ENCODE results near the gene ZNF836.

Gene ZNF836
- long read RNA-seq, result 0 reads

DNA sequence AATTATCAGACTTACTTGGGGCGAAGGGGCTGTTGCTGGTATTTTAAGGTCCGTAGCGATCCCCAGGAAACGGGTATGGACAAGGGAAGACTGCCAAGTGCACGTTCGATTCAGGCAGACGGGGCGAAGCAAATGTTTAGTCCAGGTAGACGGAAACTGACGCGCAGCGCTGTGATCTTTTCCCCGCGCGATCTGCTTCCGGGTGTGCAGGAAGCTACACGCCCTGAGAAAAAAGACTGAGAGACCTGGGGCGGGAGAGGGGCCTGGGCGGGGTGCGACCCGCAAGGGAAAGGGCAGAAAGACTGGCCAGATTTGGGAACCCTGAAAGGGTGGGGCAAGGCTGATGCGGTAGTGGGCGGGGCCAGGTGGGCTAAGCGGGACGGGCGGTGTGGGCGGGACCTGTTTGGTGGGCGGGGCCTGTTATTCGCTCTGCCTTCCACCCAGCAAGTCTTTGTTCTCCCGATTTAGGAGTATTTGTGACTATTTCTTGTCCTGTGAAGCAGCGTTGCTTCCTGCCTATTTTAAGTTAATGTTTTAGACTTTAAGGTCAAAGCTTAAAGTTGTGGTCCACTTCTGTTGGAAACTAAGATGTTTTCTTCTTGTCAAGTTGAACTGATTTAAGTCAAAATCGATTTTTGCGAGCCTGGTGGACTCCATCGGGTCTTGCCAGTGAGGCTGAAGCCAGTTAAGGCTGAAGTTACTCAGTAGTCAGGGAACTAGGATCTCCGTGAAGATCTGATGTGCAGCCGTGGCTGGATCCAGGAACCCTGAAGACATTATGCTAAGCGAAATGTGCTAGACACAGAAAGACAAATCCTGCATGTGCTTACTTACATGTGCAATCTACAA is at the start of gene ZNF836:
ZNF836 (minus strand) TSS at position 301 of the 849 bp plus-strand sequence. CDS start 3,549 bp downstream, outside the sequence.
- Histone ChIP-seq H3K4me3 (replicated peaks; ENCODE audit: insufficient read depth, low read length) (peak within 1 kb of the TSS; percentile 87), H3K27ac (replicated peaks) (peak within 1 kb of the TSS; percentile 65), H3K27me3 (ENCODE audit: insufficient read depth, poor library complexity, severe bottlenecking) (no peaks in the 10 kb centered on the region)
- TF ChIP-seq POLR2AphosphoS5 (IDR thresholded peaks at IDR 0.05; ENCODE audit: low read depth), result no peak
- no peak for TF ChIP-seq CTCF (IDR thresholded peaks at IDR 0.05; ENCODE audit: insufficient read depth, low read length)
- peak; percentile 59 for TF ChIP-seq GABPA (IDR thresholded peaks at IDR 0.05; ENCODE audit: low read depth)
- TF ChIP-seq REST (IDR thresholded peaks at IDR 0.05; ENCODE audit: insufficient replicate concordance, low read depth), result peak; percentile 18
- peak; percentile 52 to 79 for DNase-seq (ENCODE audit: low read depth in 1 of 2, low spot score in 1 of 2)

- no peak for DNase-seq (ENCODE audit: low read depth in 1 of 2, low spot score in 1 of 2)
- H3K27me3 ChIP-seq (ENCODE audit: insufficient read depth, poor library complexity, severe bottlenecking), result no peaks in the 10 kb centered on the region
- no peak overlapping the region for H3K4me3 ChIP-seq (replicated peaks; ENCODE audit: insufficient read depth, low read length)
- H3K27ac ChIP-seq (replicated peaks), result no peak overlapping the region
- TF ChIP-seq REST (IDR thresholded peaks at IDR 0.05; ENCODE audit: insufficient replicate concordance, low read depth) (no peak), GABPA (IDR thresholded peaks at IDR 0.05; ENCODE audit: low read depth) (no peak), CTCF (IDR thresholded peaks at IDR 0.05; ENCODE audit: insufficient read depth, low read length) (no peak), POLR2AphosphoS5 (IDR thresholded peaks at IDR 0.05; ENCODE audit: low read depth) (no peak), SPI1 (IDR thresholded peaks at IDR 0.05; ENCODE audit: borderline replicate concordance, low read depth) (no peak)
These were observed 49.6 kb upstream of the ZNF836 start for GRCh38 chr19:52221031-52221430.

DNA sequence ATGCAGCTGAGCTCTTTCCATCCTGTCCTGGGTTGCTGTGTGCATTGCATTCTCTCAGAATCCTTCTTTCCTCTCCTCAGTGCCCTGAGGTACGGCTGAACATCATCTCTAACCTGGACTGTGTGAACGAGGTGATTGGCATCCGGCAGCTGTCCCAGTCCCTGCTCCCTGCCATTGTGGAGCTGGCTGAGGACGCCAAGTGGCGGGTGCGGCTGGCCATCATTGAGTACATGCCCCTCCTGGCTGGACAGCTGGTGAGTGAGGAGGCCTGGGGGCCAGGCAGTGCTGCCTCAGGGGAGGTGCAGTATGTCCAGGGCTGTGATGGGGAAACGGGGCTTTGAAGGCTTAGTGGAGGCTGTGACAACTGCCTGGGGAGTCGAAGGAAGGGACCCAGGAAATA is 48.2 kb upstream of the ZNF836 start:
- TF ChIP-seq POLR2AphosphoS5 (IDR thresholded peaks at IDR 0.05; ENCODE audit: low read depth), result no peak
- H3K27ac ChIP-seq (replicated peaks), result no peak overlapping the region
- no peak overlapping the region for H3K4me3 ChIP-seq (replicated peaks; ENCODE audit: insufficient read depth, low read length)
- H3K27me3 ChIP-seq (ENCODE audit: insufficient read depth, poor library complexity, severe bottlenecking), result no peaks in the 10 kb centered on the region
- no peak for DNase-seq (ENCODE audit: low read depth in 1 of 2, low spot score in 1 of 2)

- Histone ChIP-seq H3K27me3 (ENCODE audit: insufficient read depth, poor library complexity, severe bottlenecking) (no peaks in the 10 kb centered on the region), H3K4me3 (replicated peaks; ENCODE audit: insufficient read depth, low read length) (no peak overlapping the region), H3K27ac (replicated peaks) (no peak overlapping the region)
- TF ChIP-seq REST (IDR thresholded peaks at IDR 0.05; ENCODE audit: insufficient replicate concordance, low read depth) (no peak), GABPA (IDR thresholded peaks at IDR 0.05; ENCODE audit: low read depth) (no peak), POLR2AphosphoS5 (IDR thresholded peaks at IDR 0.05; ENCODE audit: low read depth) (no peak), CTCF (IDR thresholded peaks at IDR 0.05; ENCODE audit: insufficient read depth, low read length) (no peak), SPI1 (IDR thresholded peaks at IDR 0.05; ENCODE audit: borderline replicate concordance, low read depth) (no peak)
- no peak for DNase-seq (ENCODE audit: low read depth in 1 of 2, low spot score in 1 of 2)
These were observed 46.2 kb upstream of the ZNF836 start for GRCh38 chr19:52217576-52217975.
